Lower lobe of right lung (tissue), 2 donors: Measurements from ENCODE around the gene C1orf87. TPM values are rescaled to one million over a fixed set of nuclear protein-coding genes. Genes with fewer than 3 reads are reported as not detected.

ENCODE experiments used
- ATAC-seq, 2 donors: fragments of 200-7000 bp; cut with Tn5 transposase; one replicate each; pipeline ENCODE4 v1.9.1; 2020 to 2022; ENCODE audit warnings: mild to moderate bottlenecking in 2 of 2, moderate library complexity in 2 of 2
- DNase-seq: peaks from one replicate; pipeline ENCODE4 v3.0.0-alpha.2; 2020
- H3K27ac ChIP-seq: fragments of 200-600 bp; one replicate; pipeline ENCODE4 v1.8.0; 2022
- H3K27me3 ChIP-seq: fragments of 200-600 bp; one replicate; pipeline ENCODE4 v1.8.0; 2022; ENCODE audit warnings: low read depth
- H3K36me3 ChIP-seq: fragments of 200-600 bp; one replicate; pipeline ENCODE4 v1.8.0; 2022; ENCODE audit warnings: mild to moderate bottlenecking
- H3K4me1 ChIP-seq: fragments of 200-600 bp; one replicate; pipeline ENCODE4 v1.8.0; 2022
- H3K4me3 ChIP-seq: fragments of 200-600 bp; one replicate; pipeline ENCODE4 v1.8.0; 2022; ENCODE audit warnings: mild to moderate bottlenecking
- H3K9me3 ChIP-seq: fragments of 200-600 bp; one replicate; pipeline ENCODE4 v1.8.0; 2022
- intact Hi-C: fragments of 100-400 bp; cut with DNase I; formaldehyde crosslinking; loops from one replicate; pipeline ENCODE4 v1.11.0; 2022
- total RNA-seq: library from RNA; stranded (reverse); fragmentation: NEBNext Ultra II Directional; extraction: Animal tissue kit (Norgen Biotek cat#: 25700); gene quantifications from one replicate; pipeline ENCODE4 v1.2.1, GENCODE V29; 2021
- TF ChIP-seq, protein P1 (sequence below): fragments of 200-600 bp; IDR thresholded peaks from one replicate; pipeline ENCODE4 v1.8.0; 2022; ENCODE audit warnings: antibody characterized with exemption, mild to moderate bottlenecking
- donor health status: DM: no; HTN: yes; CAD: no; lungs with severe emphysema.

C1orf87 gene
- total RNA-seq, 1 donor from 2014 or later = 7.4 TPM

DNA sequence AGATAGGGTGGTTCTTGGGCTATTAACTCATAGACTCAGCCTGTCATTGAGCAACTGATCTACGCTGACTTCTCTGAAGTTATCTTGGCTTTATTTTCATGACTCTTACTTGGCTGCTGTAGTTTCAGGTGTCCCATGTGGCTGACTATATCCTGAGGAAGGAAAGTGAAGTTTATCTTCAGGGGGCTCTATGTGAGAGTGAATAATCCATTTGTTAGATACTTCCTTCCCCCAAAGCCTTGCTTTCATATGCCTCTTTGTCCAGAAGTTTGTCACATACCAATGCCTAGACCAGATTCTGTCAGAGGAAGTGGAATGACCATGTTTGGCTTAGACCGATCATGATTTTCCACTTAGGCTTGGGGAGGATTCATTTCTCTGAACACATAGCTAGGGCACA, 27.9 kb upstream of the C1orf87 start:
- Histone ChIP-seq H3K27ac (no peak overlapping the region), H3K9me3 (no peaks in the 10 kb centered on the region), H3K27me3 (no peaks in the 10 kb centered on the region), H3K4me3 (no peak overlapping the region), H3K36me3 (no peaks in the 10 kb centered on the region), H3K4me1 (no peaks in the 10 kb centered on the region)
- intact Hi-C loops = no loop called here
- ATAC-seq (no peak), DNase-seq (no peak)
- TF ChIP-seq, protein P1, sequence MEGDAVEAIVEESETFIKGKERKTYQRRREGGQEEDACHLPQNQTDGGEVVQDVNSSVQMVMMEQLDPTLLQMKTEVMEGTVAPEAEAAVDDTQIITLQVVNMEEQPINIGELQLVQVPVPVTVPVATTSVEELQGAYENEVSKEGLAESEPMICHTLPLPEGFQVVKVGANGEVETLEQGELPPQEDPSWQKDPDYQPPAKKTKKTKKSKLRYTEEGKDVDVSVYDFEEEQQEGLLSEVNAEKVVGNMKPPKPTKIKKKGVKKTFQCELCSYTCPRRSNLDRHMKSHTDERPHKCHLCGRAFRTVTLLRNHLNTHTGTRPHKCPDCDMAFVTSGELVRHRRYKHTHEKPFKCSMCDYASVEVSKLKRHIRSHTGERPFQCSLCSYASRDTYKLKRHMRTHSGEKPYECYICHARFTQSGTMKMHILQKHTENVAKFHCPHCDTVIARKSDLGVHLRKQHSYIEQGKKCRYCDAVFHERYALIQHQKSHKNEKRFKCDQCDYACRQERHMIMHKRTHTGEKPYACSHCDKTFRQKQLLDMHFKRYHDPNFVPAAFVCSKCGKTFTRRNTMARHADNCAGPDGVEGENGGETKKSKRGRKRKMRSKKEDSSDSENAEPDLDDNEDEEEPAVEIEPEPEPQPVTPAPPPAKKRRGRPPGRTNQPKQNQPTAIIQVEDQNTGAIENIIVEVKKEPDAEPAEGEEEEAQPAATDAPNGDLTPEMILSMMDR = no peak

DNA sequence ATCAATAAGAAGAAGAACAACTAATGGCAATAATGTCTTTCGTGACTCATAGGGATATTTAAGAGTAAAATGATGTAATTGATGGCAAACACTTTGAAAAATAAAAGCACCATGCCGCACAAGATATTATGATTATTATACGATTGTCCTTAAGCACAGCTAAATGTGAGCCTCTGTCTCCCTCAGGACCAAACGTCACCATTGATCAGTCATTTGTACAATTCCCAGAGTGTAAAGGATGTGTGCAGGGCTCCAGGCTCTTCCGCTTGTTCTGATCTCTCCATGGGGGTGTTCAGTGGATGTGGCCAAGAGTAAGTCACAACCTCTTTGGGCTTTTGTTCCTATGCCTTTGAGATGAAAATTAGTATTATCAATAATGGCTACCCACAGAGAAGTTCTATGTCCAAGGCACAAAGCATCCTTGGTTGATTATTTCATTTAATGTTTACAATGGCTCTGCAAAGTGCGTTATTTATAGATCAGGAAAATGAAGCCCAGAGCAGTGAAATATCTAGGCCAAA, 17.7 kb upstream of the C1orf87 start:
- Histone ChIP-seq H3K27ac (no peak overlapping the region), H3K4me1 (no peaks in the 10 kb centered on the region), H3K36me3 (no peaks in the 10 kb centered on the region), H3K4me3 (no peak overlapping the region), H3K27me3 (no peaks in the 10 kb centered on the region), H3K9me3 (no peaks in the 10 kb centered on the region)
- DNase-seq (no peak), ATAC-seq (no peak)
- intact Hi-C loops = no loop called here
- TF ChIP-seq, protein P1 = no peak

DNA sequence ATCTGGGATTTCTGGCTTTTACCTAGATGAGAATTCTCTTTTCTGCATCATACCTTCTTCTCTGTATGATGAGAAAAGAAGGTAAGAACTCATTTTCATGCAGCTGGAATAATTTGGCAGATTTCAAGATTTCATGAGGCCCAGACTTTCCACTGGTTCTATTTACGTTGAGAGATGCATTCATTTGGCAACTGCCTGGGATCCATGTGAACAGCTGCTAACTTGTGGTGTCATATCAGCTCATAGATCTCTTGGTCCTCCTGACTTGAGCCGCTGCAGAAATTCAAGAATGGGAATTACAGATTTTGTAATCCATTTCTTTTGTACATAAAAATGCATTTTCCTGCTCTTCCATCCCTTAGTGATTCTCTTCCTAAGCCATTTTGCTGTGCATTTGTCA, 17.1 kb upstream of the C1orf87 start:
- no peak overlapping the region for H3K4me3 ChIP-seq
- no peaks in the 10 kb centered on the region for H3K4me1 ChIP-seq
- H3K27ac ChIP-seq = no peak overlapping the region
- H3K9me3 ChIP-seq = no peaks in the 10 kb centered on the region
- DNase-seq (no peak), ATAC-seq (no peak)
- intact Hi-C loops = no loop called here
- TF ChIP-seq, protein P1 = no peak
- no peaks in the 10 kb centered on the region for H3K36me3 ChIP-seq
- H3K27me3 ChIP-seq = no peaks in the 10 kb centered on the region

DNA sequence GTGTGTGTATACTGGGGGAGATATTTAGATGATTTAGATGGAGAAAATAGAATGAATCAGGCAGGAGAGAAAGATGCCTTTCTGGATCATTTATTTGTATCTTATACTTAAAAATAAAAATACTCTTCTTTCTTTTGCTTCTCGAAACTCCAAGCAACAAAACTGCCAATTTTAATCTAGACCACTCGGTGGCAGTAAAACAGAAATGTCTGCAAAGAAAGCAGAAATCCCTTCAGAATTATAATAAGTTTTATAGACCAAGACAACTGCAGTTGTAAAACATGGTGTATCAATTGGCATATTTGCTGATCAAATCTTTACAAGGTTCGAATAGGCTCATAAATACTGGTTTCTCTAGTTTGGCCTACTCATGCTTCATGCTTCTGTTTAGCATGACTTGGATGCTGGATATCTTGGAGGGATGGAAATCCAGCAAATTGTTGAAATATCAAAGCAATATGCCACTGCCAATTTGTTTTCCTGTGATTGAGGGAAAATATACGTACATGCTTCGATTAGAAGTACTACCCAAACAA, 15.1 kb upstream of the C1orf87 start:
- no peak for DNase-seq

DNA sequence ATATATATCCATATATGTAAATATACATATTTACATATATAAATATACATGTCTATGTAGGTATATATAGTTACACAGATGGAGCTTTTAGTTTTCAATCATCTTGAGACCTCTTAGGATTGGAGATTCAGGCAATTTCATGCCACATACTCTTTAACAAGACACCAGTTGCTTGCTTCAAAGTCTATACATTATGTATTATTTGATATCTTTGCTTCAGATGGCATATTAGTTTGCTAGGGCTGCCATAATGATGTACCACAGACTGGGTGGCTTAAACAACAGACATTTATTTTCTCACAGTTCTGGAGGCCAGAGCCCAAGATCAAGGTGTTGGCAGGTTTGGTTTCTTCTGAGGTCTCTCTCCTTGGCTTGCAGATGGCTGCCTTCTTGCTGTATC, 14.1 kb upstream of the C1orf87 start:
- Histone ChIP-seq H3K9me3 (no peaks in the 10 kb centered on the region), H3K4me3 (no peak overlapping the region), H3K4me1 (no peaks in the 10 kb centered on the region), H3K36me3 (no peaks in the 10 kb centered on the region), H3K27ac (no peak overlapping the region), H3K27me3 (no peaks in the 10 kb centered on the region)
- ATAC-seq (no peak), DNase-seq (no peak)
- intact Hi-C loops = no loop called here
- TF ChIP-seq, protein P1 = no peak

More for the DNA sequence above, 15.1 kb upstream of the C1orf87 start:
- Histone ChIP-seq H3K27me3 (no peaks in the 10 kb centered on the region), H3K4me3 (no peak overlapping the region), H3K4me1 (no peaks in the 10 kb centered on the region), H3K9me3 (no peaks in the 10 kb centered on the region), H3K27ac (no peak overlapping the region), H3K36me3 (no peaks in the 10 kb centered on the region)
- intact Hi-C loops = no loop called here
- TF ChIP-seq, protein P1 = no peak
- ATAC-seq = no peak
